Breast epithelium (tissue), 3 donors: Measurements from ENCODE around the gene HOOK2.

Experiments used
- CTCF ChIP-seq, 3 donors: fragments of 450-650 bp; IDR thresholded peaks; one replicate each; pipeline ENCODE4 v1.5.1; 2016 to 2017; ENCODE audit warnings: antibody characterized with exemption in 3 of 3, mild to moderate bottlenecking in 3 of 3, moderate library complexity in 3 of 3
- POLR2A ChIP-seq: fragments of 450-650 bp; IDR thresholded peaks from one replicate; pipeline ENCODE4 v1.6.1; 2016; ENCODE audit warnings: antibody characterized with exemption, mild to moderate bottlenecking, moderate library complexity
- POLR2AphosphoS5 ChIP-seq, 3 donors: sonication (generic); formaldehyde crosslinking; IDR thresholded peaks; one replicate each; pipeline ENCODE4 v1.6.1; 2017; ENCODE audit warnings: antibody characterized with exemption in 3 of 3

DNA sequence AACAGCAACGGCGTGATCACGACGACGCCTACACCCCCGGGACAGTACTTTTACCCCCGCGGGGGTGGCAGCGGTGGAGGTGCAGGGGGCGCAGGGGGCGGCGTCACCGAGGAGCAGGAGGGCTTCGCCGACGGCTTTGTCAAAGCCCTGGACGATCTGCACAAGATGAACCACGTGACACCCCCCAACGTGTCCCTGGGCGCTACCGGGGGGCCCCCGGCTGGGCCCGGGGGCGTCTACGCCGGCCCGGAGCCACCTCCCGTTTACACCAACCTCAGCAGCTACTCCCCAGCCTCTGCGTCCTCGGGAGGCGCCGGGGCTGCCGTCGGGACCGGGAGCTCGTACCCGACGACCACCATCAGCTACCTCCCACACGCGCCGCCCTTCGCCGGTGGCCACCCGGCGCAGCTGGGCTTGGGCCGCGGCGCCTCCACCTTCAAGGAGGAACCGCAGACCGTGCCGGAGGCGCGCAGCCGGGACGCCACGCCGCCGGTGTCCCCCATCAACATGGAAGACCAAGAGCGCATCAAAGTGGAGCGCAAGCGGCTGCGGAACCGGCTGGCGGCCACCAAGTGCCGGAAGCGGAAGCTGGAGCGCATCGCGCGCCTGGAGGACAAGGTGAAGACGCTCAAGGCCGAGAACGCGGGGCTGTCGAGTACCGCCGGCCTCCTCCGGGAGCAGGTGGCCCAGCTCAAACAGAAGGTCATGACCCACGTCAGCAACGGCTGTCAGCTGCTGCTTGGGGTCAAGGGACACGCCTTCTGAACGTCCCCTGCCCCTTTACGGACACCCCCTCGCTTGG is 16.9 kb upstream of the HOOK2 start:
- TF ChIP-seq CTCF (IDR thresholded peaks at IDR 0.05) (no peak), POLR2AphosphoS5 (IDR thresholded peaks at IDR 0.05) (peak; percentile 57 to 95 (median 72)), POLR2A (no peak)
